Stimulated activated CD4-positive, alpha-beta T cell treated with anti-CD3 and anti-CD28 coated beads, Interleukin-4, amount 100 ng/mL, for 4 hours (primary cell): ENCODE data around the gene PPME1.

Experiments
- DNase-seq, 2 experiments: peaks; one replicate each; pipeline ENCODE4 v3.0.0-alpha.2; 2020

Gene PPME1

GRCh38 chr11:74232311-74232950, 61.3 kb downstream of the PPME1 start:
- no peak for DNase-seq

DNA sequence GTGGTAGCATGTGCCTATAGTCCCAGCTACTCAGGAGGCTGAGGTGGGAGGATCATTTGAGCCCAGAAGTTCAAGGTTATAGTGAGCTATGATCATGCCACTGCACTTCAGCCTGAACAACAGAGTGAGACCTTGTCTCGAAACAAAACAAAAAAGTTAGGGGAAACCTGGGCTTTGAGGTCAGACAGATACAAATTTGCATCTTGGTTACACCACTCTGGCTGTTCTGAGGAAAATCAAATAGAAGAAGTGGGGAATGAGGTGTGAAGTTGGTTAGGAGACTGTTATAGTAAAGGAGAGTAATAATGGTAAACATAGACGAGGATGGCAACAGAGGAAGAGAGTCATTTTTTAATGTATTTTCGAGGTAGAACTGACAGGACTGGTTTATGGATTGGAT, 62.6 kb downstream of the PPME1 start:
- no peak for DNase-seq

DNA sequence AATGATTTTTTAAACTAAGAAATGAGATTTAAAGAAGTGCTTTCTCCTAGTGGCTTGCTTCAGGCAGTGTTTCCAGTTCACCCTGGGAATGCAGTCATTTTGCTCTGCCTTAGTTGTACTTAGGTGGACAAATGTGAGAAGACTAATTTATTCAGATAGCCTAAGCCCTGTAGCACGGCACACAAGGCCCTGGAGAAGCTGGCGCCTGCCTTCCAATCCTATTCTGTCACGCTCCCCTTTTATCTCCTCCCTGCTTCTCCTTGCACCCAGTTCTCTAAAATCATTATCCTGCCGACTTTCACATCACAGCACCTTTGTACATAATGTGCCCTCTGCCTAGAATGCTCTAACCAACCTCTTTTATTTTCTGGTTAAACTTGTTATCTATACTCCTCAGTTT, 64.0 kb downstream of the PPME1 start:
- DNase-seq = no peak

DNA sequence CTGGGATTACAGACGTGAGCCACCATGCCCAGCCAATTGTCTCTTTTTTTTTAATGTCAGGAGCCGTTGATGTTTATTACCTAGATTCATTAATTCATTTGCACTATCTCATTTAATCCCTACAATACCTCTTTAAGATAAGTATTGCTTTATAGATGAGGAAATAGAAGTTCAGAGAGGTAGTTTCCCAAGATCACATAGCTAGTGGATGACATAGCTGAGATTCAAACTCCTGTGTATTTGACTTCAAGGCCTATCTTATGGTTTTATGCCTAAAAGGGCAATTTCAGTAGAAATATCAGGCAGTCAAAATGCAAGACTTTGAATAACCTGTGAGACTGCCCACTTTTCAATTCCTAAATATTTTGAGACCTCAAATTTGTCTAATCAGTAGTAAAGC, 66.5 kb downstream of the PPME1 start:
- DNase-seq = no peak

DNA sequence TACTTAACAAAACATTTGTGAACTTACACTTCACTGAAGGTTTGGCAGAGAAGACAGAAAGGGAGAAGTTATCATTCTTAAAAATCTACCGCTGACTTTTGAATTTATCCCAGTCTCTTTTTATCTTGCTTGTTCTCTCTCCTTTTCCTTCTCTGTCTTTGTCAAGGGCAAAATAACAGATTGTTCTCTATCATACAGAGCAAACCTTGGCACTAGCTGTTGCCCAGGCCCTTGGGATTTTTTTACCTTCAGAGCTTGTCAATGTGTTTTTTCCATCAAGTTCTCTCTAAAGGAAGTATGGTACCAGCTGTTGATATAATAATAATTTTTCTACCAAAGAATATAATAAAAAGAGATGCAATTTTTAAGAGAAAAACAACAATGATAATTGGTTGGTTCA, 67.2 kb downstream of the PPME1 start:
- DNase-seq = no peak

DNA sequence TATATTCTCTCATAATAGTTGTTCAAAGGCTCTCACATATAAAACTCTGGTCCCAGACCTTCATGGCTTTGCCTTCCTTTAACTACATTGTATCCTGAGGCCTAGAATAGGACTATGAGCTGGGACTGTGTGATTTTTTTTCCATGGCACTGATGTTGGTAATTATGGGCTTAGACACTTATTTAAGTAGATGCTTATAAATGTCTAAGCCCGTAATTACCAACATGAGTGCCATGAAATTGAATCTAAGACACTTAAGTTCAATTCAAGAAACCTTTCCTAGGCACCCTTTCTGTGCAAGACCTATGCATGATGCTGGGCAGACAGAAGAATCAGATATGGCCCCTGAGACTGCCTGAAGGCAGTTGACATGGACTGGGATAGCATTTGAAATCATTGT, 77.4 kb downstream of the PPME1 start:
- no peak for DNase-seq

GRCh38 chr11:74249496-74249895, 78.4 kb downstream of the PPME1 start:
- DNase-seq = no peak

DNA sequence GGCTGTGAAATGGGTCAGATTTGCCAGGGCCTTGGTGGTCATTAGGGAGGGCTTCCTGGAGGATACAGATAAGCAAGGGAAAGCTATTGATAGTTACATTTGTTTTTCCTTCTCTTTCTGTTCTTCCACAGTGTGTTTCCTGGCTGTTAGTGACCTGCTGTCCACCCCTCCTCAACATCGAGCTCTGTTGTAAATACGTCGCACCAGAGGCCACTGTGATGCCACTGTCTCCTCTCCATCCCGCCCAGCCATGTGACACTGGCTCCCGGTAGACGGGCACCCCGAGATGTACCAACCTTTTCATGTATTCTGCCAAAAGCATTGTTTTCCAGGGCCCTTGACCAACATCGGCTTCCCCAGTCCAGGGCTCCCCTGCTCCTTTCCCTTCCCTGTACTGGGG, 82.3 kb downstream of the PPME1 start:
- DNase-seq = no peak

DNA sequence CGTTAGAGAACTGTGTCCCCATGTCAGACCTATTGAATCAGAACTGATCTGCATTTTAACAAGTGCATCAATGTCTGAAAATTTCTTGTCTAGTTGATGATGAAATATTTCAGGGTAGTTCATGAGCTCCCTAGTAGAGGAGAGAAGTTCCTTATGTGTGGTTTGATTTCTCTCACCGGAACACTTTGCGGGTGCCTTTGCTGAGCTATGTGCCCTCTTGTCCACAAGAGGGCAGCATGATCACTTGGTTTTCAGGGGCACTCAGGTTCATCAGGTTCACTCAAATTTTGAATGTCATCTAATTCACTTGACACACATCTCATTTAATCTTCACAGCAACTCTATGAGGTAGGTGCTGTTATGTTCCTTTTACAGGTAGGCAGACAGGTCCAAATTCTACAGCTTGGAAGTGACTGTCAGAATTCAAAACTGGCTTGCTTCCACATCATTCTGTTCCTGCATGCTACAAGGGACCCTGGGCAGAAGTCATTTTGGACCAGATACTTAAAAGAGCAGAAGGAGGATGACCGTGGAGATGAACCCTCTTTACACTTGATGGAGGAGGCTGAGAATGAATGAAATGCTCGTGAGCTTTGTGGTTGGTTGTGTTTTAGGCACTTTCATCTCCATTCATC, 84.8 kb downstream of the PPME1 start:
- peak; percentile 31 to 38 for DNase-seq

- DNase-seq = no peak
These were observed 85.5 kb downstream of the PPME1 start for GRCh38 chr11:74256378-74257133.

- no peak for DNase-seq
These were observed 87.0 kb downstream of the PPME1 start for GRCh38 chr11:74257959-74258553.

DNA sequence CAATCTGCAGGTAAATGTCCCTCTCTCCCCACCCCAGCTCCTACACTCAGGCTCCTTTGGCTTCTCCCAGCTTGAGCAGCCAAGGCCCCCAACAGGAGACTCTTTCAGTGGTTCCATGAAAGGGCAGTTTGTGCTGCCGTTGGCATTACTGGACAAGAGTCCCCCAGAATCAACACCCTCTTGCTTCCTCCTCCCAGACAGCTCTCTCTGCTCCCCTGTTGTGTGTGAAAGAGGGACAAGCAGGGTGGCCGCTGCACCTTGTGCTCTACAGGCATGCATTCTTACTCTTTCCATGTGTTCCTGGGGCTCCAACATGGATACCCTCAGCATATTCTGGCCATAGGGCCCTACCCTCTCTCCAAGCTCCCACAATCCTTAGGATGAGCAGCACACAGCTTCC, 91.6 kb downstream of the PPME1 start:
- DNase-seq = no peak

GRCh38 chr11:74265256-74265655, 94.2 kb downstream of the PPME1 start:
- DNase-seq = no peak

DNA sequence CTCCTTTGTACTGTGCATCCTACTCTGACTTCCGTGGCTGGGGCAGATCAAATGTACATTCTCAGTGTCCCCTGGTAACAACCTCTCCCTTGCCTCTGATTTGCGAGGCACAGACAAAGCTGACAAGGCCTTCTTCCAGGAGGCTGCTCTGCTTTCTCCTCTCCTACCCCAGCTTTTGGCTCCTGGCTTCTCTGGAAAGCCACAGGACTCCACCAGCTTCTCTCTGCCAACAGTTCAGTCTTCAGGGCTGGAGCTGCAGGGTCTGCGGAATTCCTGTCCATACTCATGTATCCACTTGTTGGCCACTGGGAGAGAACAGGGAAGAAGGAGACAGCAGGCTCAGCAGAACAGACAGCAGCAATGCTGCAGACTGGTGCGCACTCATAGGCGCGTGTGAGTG, 95.9 kb downstream of the PPME1 start:
- no peak for DNase-seq

DNA sequence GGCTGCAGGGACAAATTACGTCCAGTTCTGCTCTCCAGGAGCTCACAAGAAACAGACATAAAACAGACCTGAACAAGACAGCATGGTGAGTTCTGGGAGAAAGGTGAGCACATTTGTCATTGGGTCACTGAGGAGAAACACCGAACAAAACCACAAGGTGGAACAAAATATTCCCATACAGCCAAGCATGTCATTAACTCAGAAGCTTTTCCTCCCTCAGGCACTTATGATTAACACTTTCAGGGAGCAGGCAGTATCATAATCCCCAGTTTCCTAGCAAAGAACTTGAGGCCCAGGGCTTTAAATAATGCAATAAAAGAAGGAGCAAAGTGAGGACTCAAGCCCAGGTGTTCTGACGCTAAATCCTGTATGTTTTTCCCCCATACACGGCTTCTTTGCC, 97.4 kb downstream of the PPME1 start:
- no peak for DNase-seq

DNA sequence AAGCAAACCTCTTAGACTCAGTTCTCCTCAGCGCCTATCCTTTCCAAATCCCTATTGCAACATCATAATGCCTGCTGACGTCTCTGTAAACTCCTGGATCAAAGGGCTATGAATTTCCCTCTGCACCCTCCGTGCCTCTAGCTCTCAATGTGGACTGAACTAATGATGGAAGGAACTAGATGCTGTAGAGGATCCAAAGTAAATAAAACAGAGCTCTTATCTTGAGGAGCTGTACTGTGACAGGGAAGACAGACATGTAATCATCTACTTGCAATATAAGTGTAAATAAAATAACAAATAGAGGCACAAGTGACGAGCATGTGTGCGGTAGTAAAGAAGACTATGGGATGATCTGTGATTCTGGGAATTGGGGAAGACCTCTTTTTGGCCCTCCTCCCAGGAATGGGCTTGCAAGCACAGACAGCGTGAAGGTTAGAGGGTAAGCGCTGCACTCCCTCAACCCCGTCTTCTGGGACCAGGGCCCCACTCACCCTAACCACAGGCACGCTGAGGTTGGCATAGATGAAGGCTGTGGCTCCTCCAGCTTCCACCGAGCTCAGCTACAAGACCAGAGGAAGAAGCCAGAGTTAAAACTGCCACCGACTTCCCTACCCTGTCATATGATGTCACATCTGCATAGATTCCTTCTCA, 98.2 kb downstream of the PPME1 start:
- no peak for DNase-seq

GRCh38 chr11:74272276-74272675, 101.2 kb downstream of the PPME1 start:
- DNase-seq = no peak

DNA sequence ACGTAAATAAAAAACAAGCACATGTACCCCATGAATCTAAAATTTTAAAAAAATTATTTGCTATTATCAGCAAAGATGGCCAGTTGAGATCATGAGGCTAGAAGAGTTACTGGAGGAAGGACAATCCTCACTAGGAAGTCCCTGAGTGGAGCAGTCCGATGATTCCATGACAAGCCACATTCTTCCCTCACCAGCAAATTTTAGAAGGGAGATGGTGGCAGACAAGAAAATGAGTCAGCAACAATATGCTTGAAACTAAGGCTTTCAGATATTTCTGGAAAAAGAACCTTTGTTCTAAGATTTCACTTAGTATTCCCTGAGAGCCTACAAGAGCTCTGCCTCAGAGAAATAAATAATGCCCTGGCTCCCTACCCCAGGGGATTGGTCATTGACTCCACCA, 105.5 kb downstream of the PPME1 start:
- DNase-seq = no peak

GRCh38 chr11:74278103-74278502, 107.0 kb downstream of the PPME1 start:
- DNase-seq = no peak

- DNase-seq = no peak
These were observed 107.7 kb downstream of the PPME1 start for GRCh38 chr11:74278721-74279161.

GRCh38 chr11:74279256-74279655, 108.2 kb downstream of the PPME1 start:
- no peak for DNase-seq

GRCh38 chr11:74280494-74280893, 109.4 kb downstream of the PPME1 start:
- no peak for DNase-seq

GRCh38 chr11:74282421-74282820, 111.3 kb downstream of the PPME1 start:
- no peak for DNase-seq
